HG03432 (cell line): ENCODE data around the gene SLC4A1.
A peak's percentile ranks its signal among the peaks of the same experiment; 100 is the strongest.

ENCODE experiments used
- ATAC-seq: cut with Tn5 transposase; IDR thresholded peaks from one replicate; pipeline ENCODE4 v1.9.1; 2021; ENCODE audit warnings: mild to moderate bottlenecking, moderate library complexity; ENCODE audit not compliant: unreplicated experiment

Gene SLC4A1

GRCh38 chr17:44221862-44222111 lies 46.1 kb downstream of the SLC4A1 start:
- no peak for ATAC-seq

DNA sequence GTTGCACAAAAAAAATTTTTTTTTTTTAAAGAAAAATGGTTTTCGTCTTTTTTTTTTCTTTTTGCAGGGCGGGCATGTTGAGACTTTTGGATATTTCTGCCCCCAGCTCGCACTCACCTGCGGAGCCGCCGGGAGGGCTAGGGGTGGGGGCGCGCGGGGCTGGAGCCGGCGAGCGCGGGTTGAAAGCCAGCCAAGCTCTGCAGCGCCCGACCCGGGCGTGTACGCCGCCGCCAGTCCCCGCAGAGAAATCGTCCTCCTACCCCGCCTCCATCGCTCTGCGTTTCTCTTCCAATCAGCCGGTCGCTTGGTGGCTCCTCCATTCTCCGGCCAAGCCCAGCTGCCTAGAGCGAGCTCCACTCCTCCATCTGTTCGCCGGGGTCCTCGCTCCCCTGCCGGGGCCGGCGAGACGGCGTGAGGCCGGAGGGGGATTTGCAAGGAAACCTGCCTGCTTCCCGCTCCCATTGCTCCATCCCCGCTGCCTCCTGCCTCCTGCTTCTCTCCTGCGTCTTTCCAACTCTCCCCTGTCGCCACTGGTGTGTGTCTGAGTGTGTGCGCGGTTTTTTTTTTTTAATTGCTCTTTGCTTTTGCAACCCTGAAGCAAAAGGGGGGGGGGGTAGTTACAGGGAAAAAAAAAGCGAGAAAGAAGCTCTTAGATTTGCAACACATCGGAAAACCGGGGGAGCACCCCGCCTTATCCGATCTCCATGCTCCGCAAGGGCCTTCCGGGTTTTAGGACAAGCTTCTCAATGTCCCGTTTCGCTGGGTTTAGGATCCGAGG lies 46.7 kb downstream of the SLC4A1 start:
- ATAC-seq: no peak

- no peak for ATAC-seq
Observed at GRCh38 chr17:44220213-44221083, 47.5 kb downstream of the SLC4A1 start.

DNA sequence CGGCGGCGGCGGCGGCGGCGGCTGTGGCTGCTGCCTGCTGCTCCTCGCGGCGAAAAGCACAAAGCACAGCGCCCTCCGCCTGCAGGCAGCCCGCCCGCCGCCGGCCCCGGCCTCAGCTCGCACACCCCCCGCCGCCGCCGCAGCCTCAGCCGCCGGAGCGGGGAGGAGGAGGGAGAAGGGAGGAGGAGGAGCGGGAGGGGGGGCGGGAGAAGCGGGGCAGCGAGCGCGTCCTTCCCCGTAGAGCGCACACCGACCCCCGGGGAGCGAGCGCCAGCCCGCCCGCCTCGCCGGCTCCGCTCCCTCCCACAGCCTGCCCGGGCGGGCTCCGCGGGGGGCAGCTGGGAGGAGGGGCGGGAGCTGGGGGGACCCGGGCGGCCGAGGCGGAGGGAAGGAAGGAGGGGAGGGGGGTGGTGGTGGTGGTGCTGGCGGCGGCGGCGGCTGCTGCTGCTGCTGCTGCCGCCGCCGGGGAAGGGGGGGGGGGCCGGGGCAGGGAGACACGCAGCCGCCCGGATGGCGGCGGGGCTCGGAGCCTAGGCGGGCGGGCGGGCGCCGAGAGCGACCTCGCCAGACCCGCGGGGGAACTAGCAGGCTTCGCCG lies 48.2 kb downstream of the SLC4A1 start, which contains the start of gene UBTF:
Gene UBTF, minus strand, starts transcription at position 60 of the 597 bp plus-strand sequence. CDS start 1,446 bp downstream, outside the sequence.
- ATAC-seq: peak; percentile 15

DNA sequence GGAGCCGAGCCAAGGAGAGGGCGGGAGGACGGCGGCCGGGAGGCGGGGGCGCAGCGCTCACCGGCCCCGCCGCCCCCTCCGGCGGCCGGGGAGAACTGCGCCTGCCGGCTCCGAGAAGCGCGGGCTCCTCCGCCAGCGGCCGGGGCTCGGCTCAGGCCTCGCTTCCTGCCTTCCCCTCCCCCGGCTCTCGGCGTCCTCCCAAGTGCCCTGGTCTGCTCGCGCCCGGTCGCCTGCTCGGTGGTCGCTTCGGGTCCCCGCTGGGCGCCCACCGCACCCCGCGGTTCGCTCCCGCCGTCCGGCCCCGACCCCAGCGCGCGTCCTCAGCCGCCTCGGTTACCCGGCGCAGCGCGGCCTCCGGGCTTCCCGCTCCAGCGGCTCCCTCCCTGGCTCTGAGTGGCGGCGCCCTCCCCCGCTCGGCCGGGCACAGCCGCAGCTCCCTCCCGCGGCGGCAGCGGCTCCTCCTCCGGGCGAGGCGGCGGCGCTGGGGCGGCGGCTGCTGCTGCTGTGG lies 48.8 kb downstream of the SLC4A1 start:
- peak; percentile 42 for ATAC-seq

GRCh38 chr17:44218344-44219107 lies 49.4 kb downstream of the SLC4A1 start:
- ATAC-seq: peak; percentile 32

GRCh38 chr17:44217738-44218343 lies 50.1 kb downstream of the SLC4A1 start:
- ATAC-seq: no peak

- ATAC-seq: no peak
Observed at GRCh38 chr17:44216694-44217093, 51.2 kb downstream of the SLC4A1 start.

DNA sequence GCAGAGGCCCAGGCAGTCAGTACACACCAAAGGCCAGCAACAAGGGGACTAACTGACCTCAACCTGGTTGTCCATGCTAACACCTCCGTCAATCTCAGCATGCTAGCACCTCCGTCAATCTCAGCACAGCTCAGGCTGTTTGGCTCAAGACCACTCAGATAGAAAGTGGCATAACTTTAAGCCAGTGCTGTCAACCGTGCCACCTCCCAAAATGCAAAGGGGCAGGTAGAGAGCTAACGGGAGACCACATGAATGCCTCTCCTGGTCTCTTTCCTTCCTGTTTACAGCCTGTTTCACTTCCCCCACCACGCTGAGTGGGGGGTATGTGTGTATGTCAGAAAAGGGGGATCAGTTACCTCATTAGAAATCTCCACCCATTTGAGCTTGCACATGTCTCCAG lies 51.8 kb downstream of the SLC4A1 start:
- no peak for ATAC-seq

DNA sequence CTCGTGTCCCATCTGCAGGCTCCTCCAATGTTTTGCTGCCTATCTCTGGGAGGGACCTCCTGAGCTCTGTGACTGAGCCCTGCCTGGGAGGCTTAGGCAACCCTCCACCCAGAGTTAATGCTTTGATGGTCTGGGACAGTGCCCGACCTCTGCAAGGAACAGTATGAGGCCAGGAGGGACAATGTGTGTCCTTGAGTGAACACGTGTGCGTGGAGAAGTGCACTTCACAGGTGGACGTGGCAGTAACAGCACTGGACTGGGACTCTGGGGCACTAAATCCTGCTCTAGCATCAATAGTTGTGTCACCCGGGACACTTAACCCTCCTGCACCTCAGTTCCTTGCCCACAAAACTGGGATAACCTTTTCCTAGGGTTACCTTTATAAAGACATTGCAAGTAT lies 53.0 kb downstream of the SLC4A1 start:
- no peak for ATAC-seq

GRCh38 chr17:44214230-44214494 lies 53.8 kb downstream of the SLC4A1 start:
- no peak for ATAC-seq

DNA sequence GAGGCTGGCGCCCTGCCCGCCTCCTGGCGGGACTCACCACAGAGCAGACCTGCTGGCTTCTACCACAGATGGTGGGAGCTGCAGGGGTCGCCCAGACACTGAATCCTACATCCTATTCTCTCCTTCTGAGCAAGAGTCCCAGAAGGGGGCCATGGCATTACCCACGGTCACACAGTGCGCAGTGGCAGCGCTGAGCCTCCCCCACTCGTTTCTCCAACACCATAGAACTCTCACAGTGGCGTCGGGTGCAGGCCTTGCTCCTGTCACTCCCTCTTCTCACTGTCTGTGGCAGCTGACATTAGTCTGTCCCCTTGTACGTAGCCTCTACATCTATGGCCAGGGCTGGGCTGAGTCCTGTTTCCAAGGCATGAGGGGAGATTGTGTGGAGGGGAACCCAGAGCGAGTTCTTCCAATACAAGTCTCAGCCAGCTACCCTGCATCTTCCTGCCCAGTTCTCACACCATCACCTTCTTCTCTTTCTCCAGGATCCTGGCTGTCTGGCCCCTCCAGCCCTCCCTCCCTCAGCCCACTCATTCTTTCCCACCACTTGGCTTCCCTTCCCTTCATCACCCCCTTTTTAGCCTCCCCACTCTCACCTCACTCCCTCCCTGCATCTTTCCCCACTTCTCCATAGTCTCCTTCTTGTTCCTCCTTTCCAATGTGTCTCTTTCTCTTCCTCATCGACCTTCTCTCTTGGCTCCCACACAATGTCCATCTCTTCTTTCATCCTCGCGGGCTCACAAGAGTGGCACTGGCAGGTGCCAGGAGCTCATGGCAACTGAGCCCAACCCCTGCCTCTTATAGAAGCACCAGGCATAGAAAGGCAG lies 54.3 kb downstream of the SLC4A1 start:
- no peak for ATAC-seq

GRCh38 chr17:44212507-44213402 lies 55.2 kb downstream of the SLC4A1 start:
- ATAC-seq: no peak

- ATAC-seq: no peak
Observed at GRCh38 chr17:44211281-44212265, 56.4 kb downstream of the SLC4A1 start.

- peak; percentile 80 for ATAC-seq
Observed at GRCh38 chr17:44210342-44211192, 57.4 kb downstream of the SLC4A1 start.

GRCh38 chr17:44209786-44210341 lies 58.1 kb downstream of the SLC4A1 start:
- ATAC-seq: peak; percentile 14
